HFF-Myc (cell line): ENCODE results near the gene NPNT.

Source experiments
- DNase-seq: peaks from one replicate; pipeline ENCODE4 v3.0.0-alpha.2; 2011; ENCODE audit warnings: low read depth; ENCODE audit errors: extremely low read depth
- H3K4me3 ChIP-seq: replicated peaks from 2 replicates; pipeline ENCODE4 v1.5.1; 2011; ENCODE audit warnings: low read depth, mild to moderate bottlenecking, control low read depth, low read length
- CTCF ChIP-seq: IDR thresholded peaks from 2 replicates; pipeline ENCODE4 v1.5.1; 2012; ENCODE audit warnings: mild to moderate bottlenecking, low read depth, low read length, control low read depth; ENCODE audit errors: missing control alignments

NPNT gene

GRCh38 chr4:105871997-105872396, 23.3 kb upstream of the NPNT start:
- H3K4me3 ChIP-seq = no peak overlapping the region
- no peak for TF ChIP-seq CTCF
- no peak for DNase-seq

GRCh38 chr4:105875233-105875632, 20.0 kb upstream of the NPNT start:
- no peak overlapping the region for H3K4me3 ChIP-seq
- no peak for DNase-seq
- TF ChIP-seq CTCF = no peak

- no peak overlapping the region for H3K4me3 ChIP-seq
- TF ChIP-seq CTCF = no peak
- DNase-seq = no peak
Observed at GRCh38 chr4:105878668-105879067, 16.6 kb upstream of the NPNT start.

GRCh38 chr4:105887508-105887907, 7.8 kb upstream of the NPNT start:
- TF ChIP-seq CTCF = no peak
- DNase-seq = no peak
- H3K4me3 ChIP-seq = no peak overlapping the region

- DNase-seq = no peak
- H3K4me3 ChIP-seq = no peak overlapping the region
- no peak for TF ChIP-seq CTCF
Observed at GRCh38 chr4:105895583-105896460, 551 bp downstream of the NPNT start.

- no peak for DNase-seq
- no peak for TF ChIP-seq CTCF
- H3K4me3 ChIP-seq = no peak overlapping the region
Observed at GRCh38 chr4:105896461-105896942, 1.2 kb downstream of the NPNT start.
